Neural progenitor cell (in vitro differentiated cells): Measurements from ENCODE around the gene FBXW7. TPM values are rescaled to one million over a fixed set of nuclear protein-coding genes. Genes with fewer than 3 reads are reported as not detected.

Source experiments
- DNase-seq: peaks from one replicate; pipeline ENCODE4 v3.0.0-alpha.2; 2016; ENCODE audit warnings: low spot score
- H2AFZ ChIP-seq: fragments of 200-600 bp; sonication (generic); replicated peaks from 2 replicates; pipeline ENCODE4 v1.6.1; 2016; ENCODE audit warnings: antibody characterized with exemption
- H3F3A ChIP-seq: fragments of 200-600 bp; sonication (generic); 2 replicates; pipeline ENCODE4 v1.6.1; 2016; ENCODE audit warnings: antibody characterized with exemption, low read depth
- H3K27ac ChIP-seq: fragments of 200-600 bp; sonication (generic); 2 replicates; pipeline ENCODE4 v1.5.1; 2016; ENCODE audit warnings: mild to moderate bottlenecking
- H3K27me3 ChIP-seq: fragments of 200-600 bp; sonication (generic); 2 replicates; pipeline ENCODE4 v1.6.1; 2016; ENCODE audit warnings: mild to moderate bottlenecking, moderate library complexity
- H3K36me3 ChIP-seq: fragments of 200-600 bp; sonication (generic); 2 replicates; pipeline ENCODE4 v1.5.1; 2016
- H3K4me1 ChIP-seq: fragments of 200-600 bp; sonication (generic); 2 replicates; pipeline ENCODE4 v1.6.1; 2016; ENCODE audit warnings: mixed run types
- H3K4me2 ChIP-seq: fragments of 200-600 bp; sonication (generic); 2 replicates; pipeline ENCODE4 v1.6.1; 2016
- H3K4me3 ChIP-seq: fragments of 200-600 bp; sonication (generic); 2 replicates; pipeline ENCODE4 v1.5.1; 2016
- H3K79me2 ChIP-seq: fragments of 200-600 bp; sonication (generic); 2 replicates; pipeline ENCODE4 v1.6.1; 2016; ENCODE audit warnings: low read depth
- H3K9ac ChIP-seq: fragments of 200-600 bp; sonication (generic); 2 replicates; pipeline ENCODE4 v1.6.1; 2016
- H3K9me3 ChIP-seq: fragments of 200-600 bp; sonication (generic); 2 replicates; pipeline ENCODE4 v1.5.1; 2016; ENCODE audit warnings: low read depth
- H4K20me1 ChIP-seq: fragments of 200-600 bp; sonication (generic); 2 replicates; pipeline ENCODE4 v1.6.1; 2016; ENCODE audit warnings: low read depth
- H3K27ac Mint-ChIP-seq: 3 replicates; pipeline ENCODE4 v1.8.0; 2021; ENCODE audit warnings: mixed read lengths
- H3K27me3 Mint-ChIP-seq: 2 replicates; pipeline ENCODE4 v1.8.0; 2022; ENCODE audit warnings: low read depth, mild to moderate bottlenecking, inconsistent platforms, moderate library complexity, mixed read lengths; ENCODE audit not compliant: insufficient read depth
- H3K36me3 Mint-ChIP-seq: 3 replicates; pipeline ENCODE4 v1.8.0; 2021; ENCODE audit warnings: mixed read lengths
- H3K4me1 Mint-ChIP-seq: 3 replicates; pipeline ENCODE4 v1.8.0; 2021; ENCODE audit warnings: mixed read lengths
- H3K4me3 Mint-ChIP-seq: 3 replicates; pipeline ENCODE4 v1.8.0; 2021; ENCODE audit warnings: mild to moderate bottlenecking, moderate library complexity, mixed read lengths
- H3K9me3 Mint-ChIP-seq: 3 replicates; pipeline ENCODE4 v1.8.0; 2020; ENCODE audit warnings: mixed read lengths
- CTCF ChIP-seq: fragments of 200-600 bp; sonication (generic); IDR thresholded peaks from 2 replicates; pipeline ENCODE4 v1.5.1; 2017; ENCODE audit warnings: antibody characterized with exemption, mild to moderate bottlenecking
- EZH2 ChIP-seq: fragments of 200-600 bp; sonication (generic); IDR thresholded peaks from 2 replicates; pipeline ENCODE4 v1.6.1; 2017; ENCODE audit warnings: antibody characterized with exemption, mild to moderate bottlenecking, moderate library complexity
- EZH2phosphoT487 ChIP-seq: fragments of 200-600 bp; sonication (generic); IDR thresholded peaks from 2 replicates; pipeline ENCODE4 v1.6.1; 2017; ENCODE audit warnings: antibody characterized with exemption
- total RNA-seq: library from RNA; depleted of rRNA; stranded (reverse); fragments of >200 nt; gene quantifications from 2 replicates; pipeline ENCODE4 v1.2.3, GENCODE V29; 2015; ENCODE audit warnings: low replicate concordance

The FBXW7 gene
- total RNA-seq, 1 donor from 2014 or later: 43.9 TPM

- Histone ChIP-seq H3K27me3 (no peaks in the 10 kb centered on the region), H3K4me1 (no peaks in the 10 kb centered on the region), H3K79me2 (no peaks in the 10 kb centered on the region), H3K9me3 (no peaks in the 10 kb centered on the region), H4K20me1 (no peaks in the 10 kb centered on the region), H3K4me3 (no peak overlapping the region), H3K36me3 (no peaks in the 10 kb centered on the region), H3K4me2 (no peak overlapping the region), H2AFZ (no peak overlapping the region), H3F3A (no peaks in the 10 kb centered on the region), H3K9ac (no peak overlapping the region), H3K27ac (no peak overlapping the region)
- no peak overlapping the region for H3K27ac Mint-ChIP-seq
- H3K9me3 Mint-ChIP-seq: no peaks in the 10 kb centered on the region
- DNase-seq: peak; percentile 3
- H3K27me3 Mint-ChIP-seq: no peaks in the 10 kb centered on the region
- no peak for TF ChIP-seq EZH2phosphoT487
- peak; percentile 60 for TF ChIP-seq CTCF
- no peak for TF ChIP-seq EZH2
- no peaks in the 10 kb centered on the region for H3K36me3 Mint-ChIP-seq
- no peaks in the 10 kb centered on the region for H3K4me1 Mint-ChIP-seq
- H3K4me3 Mint-ChIP-seq: no peak overlapping the region
These were observed 150.3 kb downstream of the FBXW7 start for GRCh38 chr4:152385551-152385950.

- no peak overlapping the region for H3K4me3 Mint-ChIP-seq
- Histone ChIP-seq H3K27me3 (no peaks in the 10 kb centered on the region), H3K27ac (peak overlapping the region; percentile 20), H3K36me3 (no peaks in the 10 kb centered on the region), H4K20me1 (no peaks in the 10 kb centered on the region), H3K4me3 (no peak overlapping the region), H3K79me2 (no peaks in the 10 kb centered on the region), H2AFZ (no peak overlapping the region), H3K4me2 (no peak overlapping the region), H3F3A (no peaks in the 10 kb centered on the region), H3K9ac (no peak overlapping the region), H3K4me1 (no peaks in the 10 kb centered on the region), H3K9me3 (no peaks in the 10 kb centered on the region)
- H3K27me3 Mint-ChIP-seq: no peaks in the 10 kb centered on the region
- DNase-seq: no peak
- TF ChIP-seq EZH2 (no peak), CTCF (no peak), EZH2phosphoT487 (no peak)
- no peaks in the 10 kb centered on the region for H3K4me1 Mint-ChIP-seq
- H3K27ac Mint-ChIP-seq: no peak overlapping the region
- no peaks in the 10 kb centered on the region for H3K9me3 Mint-ChIP-seq
- H3K36me3 Mint-ChIP-seq: no peaks in the 10 kb centered on the region
These were observed 153.7 kb downstream of the FBXW7 start for GRCh38 chr4:152382057-152382785.

GRCh38 chr4:152380919-152381318 lies 155.0 kb downstream of the FBXW7 start:
- Mint-ChIP-seq H3K36me3 (no peaks in the 10 kb centered on the region), H3K27ac (no peak overlapping the region), H3K4me3 (no peak overlapping the region), H3K27me3 (no peaks in the 10 kb centered on the region), H3K9me3 (no peaks in the 10 kb centered on the region), H3K4me1 (no peaks in the 10 kb centered on the region)
- Histone ChIP-seq H3K4me1 (no peaks in the 10 kb centered on the region), H3K27me3 (no peaks in the 10 kb centered on the region), H3K79me2 (no peaks in the 10 kb centered on the region), H3K9ac (no peak overlapping the region), H3K4me3 (no peak overlapping the region), H2AFZ (no peak overlapping the region), H4K20me1 (no peaks in the 10 kb centered on the region), H3F3A (no peaks in the 10 kb centered on the region), H3K9me3 (no peaks in the 10 kb centered on the region), H3K36me3 (no peaks in the 10 kb centered on the region), H3K4me2 (no peak overlapping the region), H3K27ac (no peak overlapping the region)
- TF ChIP-seq EZH2 (no peak), EZH2phosphoT487 (no peak), CTCF (no peak)
- DNase-seq: no peak
